Nucleus accumbens (tissue), 56 donors: ENCODE measurements around the gene BRK1.
"Not testable (repeated sequence)": the region's sequence is repeated elsewhere in the genome, so short reads cannot be mapped to it uniquely, and the experiment has no call there.

ENCODE experiments used
- DNase-seq, 56 donors: peaks; one replicate each; lab custom pipeline; 2025; lab: John Stamatoyannopoulos, UW

BRK1 gene

GRCh38 chr3:10175334-10175733 lies 59.9 kb downstream of the BRK1 start:
- DNase-seq, result not testable (repeated sequence)

GRCh38 chr3:10176150-10176549 lies 60.7 kb downstream of the BRK1 start:
- DNase-seq, result not testable (repeated sequence)
